Right ventricle myocardium superior (tissue), 1 donor: Measurements from ENCODE around the gene RHCE. TPM values are rescaled to one million over a fixed set of nuclear protein-coding genes. Genes with fewer than 3 reads are reported as not detected.
"Not testable (repeated sequence)": the region's sequence is repeated elsewhere in the genome, so short reads cannot be mapped to it uniquely, and the experiment has no call there.

Experiments
- ATAC-seq: fragments of 200-7000 bp; cut with Tn5 transposase; one replicate; pipeline ENCODE4 v1.9.1; 2020; ENCODE audit warnings: mild to moderate bottlenecking; ENCODE audit not compliant: poor library complexity
- DNase-seq: peaks from one replicate; pipeline ENCODE4 v3.0.0-alpha.2; 2020
- intact Hi-C: fragments of 100-400 bp; cut with DNase I; formaldehyde crosslinking; loops from one replicate; pipeline ENCODE4 v1.11.2; 2022
- total RNA-seq: library from RNA; stranded (reverse); fragmentation: NEBNext Ultra II Directional; extraction: Animal tissue kit (Norgen Biotek cat#: 25700); gene quantifications from one replicate; pipeline ENCODE4 v1.2.1, GENCODE V29; 2021
- donor health status: DM: no; HTN: yes; CAD: no; lungs with severe emphysema.

The RHCE gene
- total RNA-seq, 1 donor from 2014 or later: 1.0 TPM

GRCh38 chr1:25435397-25436108 is 14.9 kb upstream of the RHCE start:
- no peak for ATAC-seq
- intact Hi-C loops: loop anchor here (10.0 kb wide), 1 partner anchor 49 kb away; no protein-coding TSS in a partner anchor
- no peak for DNase-seq

GRCh38 chr1:25433389-25434186 is 13.0 kb upstream of the RHCE start:
- ATAC-seq (no peak), DNase-seq (no peak)
- intact Hi-C loops: loop anchor here (10.0 kb wide), 1 partner anchor 51 kb away; no protein-coding TSS in a partner anchor

- DNase-seq (no peak), ATAC-seq (no peak)
- intact Hi-C loops: loop anchor here (10.0 kb wide), 1 partner anchor 52 kb away; no protein-coding TSS in a partner anchor
Measured at GRCh38 chr1:25432749-25433388, 12.2 kb upstream of the RHCE start.

- intact Hi-C loops: loop anchor here (10.0 kb wide), 1 partner anchor 53 kb away; no protein-coding TSS in a partner anchor
- no peak for ATAC-seq
Measured at GRCh38 chr1:25431955-25432719, 11.5 kb upstream of the RHCE start.

GRCh38 chr1:25430967-25431881 is 10.6 kb upstream of the RHCE start:
- intact Hi-C loops: loop anchor here (10.0 kb wide), 1 partner anchor 54 kb away; no protein-coding TSS in a partner anchor
- peak; percentile 13 for ATAC-seq
- DNase-seq: peak; percentile 42

More at GRCh38 chr1:25431955-25432719, 11.5 kb upstream of the RHCE start:
- no peak for DNase-seq

- intact Hi-C loops: loop anchor here (10.0 kb wide), 1 partner anchor 54 kb away; no protein-coding TSS in a partner anchor
- peak; percentile 97 for DNase-seq
- peak; percentile 97 for ATAC-seq
Measured at GRCh38 chr1:25430073-25430966, 9.7 kb upstream of the RHCE start, which contains the start of gene MACO1. MACO1 (plus strand) TSS chr1:25430897; CDS start chr1:25431099, 202 bp downstream.

- ATAC-seq: no peak
- no peak for DNase-seq
- intact Hi-C loops: no loop called here
Measured at GRCh38 chr1:25428475-25429166, 8.0 kb upstream of the RHCE start.

GRCh38 chr1:25427696-25428095 is 7.1 kb upstream of the RHCE start:
- intact Hi-C loops: no loop called here
- ATAC-seq: no peak
- no peak for DNase-seq

- DNase-seq: no peak
- intact Hi-C loops: no loop called here
- ATAC-seq: no peak
Measured at GRCh38 chr1:25425098-25426085, 4.8 kb upstream of the RHCE start.

- intact Hi-C loops, DNase-seq: not testable (repeated sequence)
- peak; percentile 56 for ATAC-seq
Measured at GRCh38 chr1:25423206-25423605, 2.6 kb upstream of the RHCE start.

- DNase-seq, intact Hi-C loops, ATAC-seq: not testable (repeated sequence)
Measured at GRCh38 chr1:25419339-25419738, 1.3 kb downstream of the RHCE start.

- DNase-seq, intact Hi-C loops, ATAC-seq: not testable (repeated sequence)
Measured at GRCh38 chr1:25417280-25417679, 3.3 kb downstream of the RHCE start.

GRCh38 chr1:25414578-25414977 is 6.0 kb downstream of the RHCE start:
- ATAC-seq, intact Hi-C loops: not testable (repeated sequence)

GRCh38 chr1:25414157-25414556 is 6.5 kb downstream of the RHCE start:
- ATAC-seq, DNase-seq, intact Hi-C loops: not testable (repeated sequence)

More at GRCh38 chr1:25414578-25414977, 6.0 kb downstream of the RHCE start:
- not testable (repeated sequence) for DNase-seq
